Omental fat pad (tissue), 4 donors: ENCODE data around the gene ARHGEF10L. TPM values are rescaled to one million over a fixed set of nuclear protein-coding genes. Genes with fewer than 3 reads are reported as not detected.
A peak's percentile ranks its signal among the peaks of the same experiment; 100 is the strongest.

ENCODE experiments used
- ATAC-seq: fragments of 150-250 bp; one replicate; pipeline ENCODE4 v1.9.1; 2016; ENCODE audit warnings: mild to moderate bottlenecking, moderate library complexity; ENCODE audit not compliant: low FRiP score
- DNase-seq: peaks from one replicate; pipeline ENCODE4 v3.0.0-alpha.2; 2019; ENCODE audit warnings: low spot score
- total RNA-seq, 4 donors: library from RNA; depleted of rRNA; stranded (reverse); fragments of >200 nt; gene quantifications; one replicate each; pipeline ENCODE4 v1.1.0, GENCODE V29; 2016
- TF ChIP-seq, protein P1 (sequence below), 3 donors: fragments of 450-650 bp; IDR thresholded peaks; one replicate each; pipeline ENCODE4 v1.5.1; 2016 to 2017; ENCODE audit warnings: antibody characterized with exemption in 3 of 3, mild to moderate bottlenecking in 3 of 3, moderate library complexity in 2 of 3

ARHGEF10L gene
- total RNA-seq, 4 donors from 2014 or later, result 17.3 to 59.0 (median 39.9) TPM

DNA sequence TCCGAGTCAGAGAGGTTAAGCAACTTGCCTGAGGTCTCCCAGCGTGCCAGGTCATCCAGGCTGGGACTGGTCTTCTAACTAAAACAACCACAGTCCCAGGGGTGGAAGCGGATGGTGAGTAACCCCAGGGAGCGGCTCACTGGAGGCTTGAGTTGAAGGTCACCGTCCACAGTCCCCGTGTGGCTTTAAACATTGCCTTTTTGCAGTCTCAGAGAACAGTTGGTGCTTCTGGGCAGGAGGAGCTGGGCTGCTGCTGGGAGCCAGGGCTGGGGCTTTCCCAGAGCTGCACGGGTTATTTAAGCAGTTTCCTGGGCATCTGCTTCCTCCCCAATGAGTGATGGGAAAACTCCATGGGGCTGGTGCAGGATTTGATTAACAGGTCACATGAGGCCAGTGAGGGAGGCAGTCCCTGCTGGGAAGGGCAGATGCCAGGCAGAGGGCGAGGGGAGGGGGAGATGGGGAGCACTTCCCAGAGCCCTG, 12.3 kb downstream of the ARHGEF10L start:
- DNase-seq (no peak), ATAC-seq (peak; percentile 29)
- TF ChIP-seq, protein P1, sequence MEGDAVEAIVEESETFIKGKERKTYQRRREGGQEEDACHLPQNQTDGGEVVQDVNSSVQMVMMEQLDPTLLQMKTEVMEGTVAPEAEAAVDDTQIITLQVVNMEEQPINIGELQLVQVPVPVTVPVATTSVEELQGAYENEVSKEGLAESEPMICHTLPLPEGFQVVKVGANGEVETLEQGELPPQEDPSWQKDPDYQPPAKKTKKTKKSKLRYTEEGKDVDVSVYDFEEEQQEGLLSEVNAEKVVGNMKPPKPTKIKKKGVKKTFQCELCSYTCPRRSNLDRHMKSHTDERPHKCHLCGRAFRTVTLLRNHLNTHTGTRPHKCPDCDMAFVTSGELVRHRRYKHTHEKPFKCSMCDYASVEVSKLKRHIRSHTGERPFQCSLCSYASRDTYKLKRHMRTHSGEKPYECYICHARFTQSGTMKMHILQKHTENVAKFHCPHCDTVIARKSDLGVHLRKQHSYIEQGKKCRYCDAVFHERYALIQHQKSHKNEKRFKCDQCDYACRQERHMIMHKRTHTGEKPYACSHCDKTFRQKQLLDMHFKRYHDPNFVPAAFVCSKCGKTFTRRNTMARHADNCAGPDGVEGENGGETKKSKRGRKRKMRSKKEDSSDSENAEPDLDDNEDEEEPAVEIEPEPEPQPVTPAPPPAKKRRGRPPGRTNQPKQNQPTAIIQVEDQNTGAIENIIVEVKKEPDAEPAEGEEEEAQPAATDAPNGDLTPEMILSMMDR (IDR thresholded peaks at IDR 0.05), result no peak

DNA sequence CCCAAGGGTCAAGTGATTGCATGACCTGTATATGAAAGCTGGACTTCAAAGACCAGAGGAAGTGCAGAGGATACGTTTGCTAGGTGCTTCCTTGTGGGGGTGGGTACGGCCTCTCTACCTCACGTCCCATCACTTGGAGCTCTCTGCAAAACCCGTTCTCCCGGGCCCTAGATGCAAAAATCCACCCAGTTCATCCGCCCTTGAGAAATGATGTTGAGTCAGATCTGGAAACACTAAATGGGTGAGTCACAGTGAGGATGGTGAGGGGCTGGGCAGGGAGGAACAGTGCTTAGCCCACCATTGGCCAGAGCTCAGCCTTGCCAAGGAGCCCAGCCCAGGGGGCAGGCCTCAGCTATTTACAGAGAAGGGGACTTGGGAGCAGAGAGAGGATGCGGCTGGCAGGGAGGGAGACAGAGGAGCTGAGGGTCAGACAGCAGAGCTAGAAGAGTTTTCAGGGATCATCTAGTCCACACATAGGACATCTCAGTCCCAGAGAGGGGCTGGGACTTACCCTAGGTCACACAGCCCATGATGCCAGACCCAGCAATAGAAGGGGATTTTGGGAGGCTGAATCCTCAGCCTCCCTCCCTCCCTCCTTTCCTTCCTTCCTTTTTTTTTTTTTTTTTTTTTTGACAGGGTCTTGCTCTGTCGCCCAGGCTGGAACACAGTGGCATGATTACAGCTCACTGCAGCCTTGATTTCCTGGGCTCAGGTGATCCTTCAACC, 14.6 kb downstream of the ARHGEF10L start:
- ATAC-seq, result peak; percentile 68
- TF ChIP-seq, protein P1 (IDR thresholded peaks at IDR 0.05), result no peak
- DNase-seq, result no peak

DNA sequence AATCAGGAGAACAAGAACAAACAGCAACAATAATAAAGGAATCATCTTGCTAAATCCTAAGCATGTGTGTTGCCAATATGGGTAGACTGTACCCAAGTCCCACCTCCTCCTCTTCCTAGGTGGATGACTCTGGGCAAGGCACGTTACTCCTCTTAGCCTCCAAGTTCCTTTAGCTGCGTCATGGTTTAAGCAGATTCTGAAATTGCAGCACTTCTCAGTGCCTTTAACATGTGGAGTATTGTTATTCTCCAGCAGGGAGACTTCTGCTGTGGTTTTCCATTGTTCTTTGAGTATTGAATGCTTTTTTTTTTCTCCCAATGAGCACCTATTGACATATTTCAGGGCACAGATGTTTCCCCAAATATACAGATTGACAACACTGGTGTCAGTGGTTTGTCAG, 15.5 kb downstream of the ARHGEF10L start:
- ATAC-seq, result no peak
- DNase-seq, result no peak

DNA sequence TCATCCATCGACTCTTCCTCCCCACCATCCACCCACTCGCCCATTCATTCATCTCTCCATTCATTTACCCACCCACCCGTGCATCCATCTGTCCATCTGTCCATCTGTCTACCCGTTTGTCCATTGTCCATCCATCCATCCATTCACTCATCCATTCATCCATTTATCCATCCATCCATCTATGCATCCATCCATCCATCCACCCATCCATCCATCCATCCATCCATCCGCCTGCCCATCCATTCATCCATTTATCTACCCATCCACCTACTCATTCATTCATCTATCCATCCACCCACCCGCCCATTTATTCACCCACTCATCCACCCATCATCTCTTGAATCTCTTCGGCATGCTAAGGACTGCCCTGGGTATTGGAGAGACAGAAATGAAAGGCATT, 18.5 kb downstream of the ARHGEF10L start:
- TF ChIP-seq, protein P1 (IDR thresholded peaks at IDR 0.05), result no peak
- no peak for DNase-seq
- ATAC-seq, result no peak

More for the DNA sequence above, 15.5 kb downstream of the ARHGEF10L start:
- TF ChIP-seq, protein P1 (IDR thresholded peaks at IDR 0.05), result no peak

DNA sequence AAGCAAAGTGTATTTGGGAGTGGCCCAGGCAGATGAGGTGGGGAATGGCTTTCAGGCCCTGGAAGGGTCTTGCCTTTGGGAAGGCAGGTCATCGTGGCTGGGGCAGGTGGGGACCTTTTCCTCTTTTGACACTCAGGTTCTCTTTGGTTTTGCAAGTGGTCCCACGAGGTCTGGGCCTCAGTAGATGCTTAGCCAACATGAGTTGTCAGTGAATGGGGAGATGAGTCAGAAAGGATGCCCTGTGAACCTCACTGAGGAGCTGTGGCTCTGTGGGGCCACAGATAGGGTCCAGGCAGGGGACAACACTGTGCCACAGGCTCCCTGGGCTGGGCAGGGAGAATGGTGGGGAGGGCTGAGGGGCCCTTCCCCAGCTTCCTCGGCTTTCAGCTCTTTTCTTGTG, 19.0 kb downstream of the ARHGEF10L start:
- TF ChIP-seq, protein P1 (IDR thresholded peaks at IDR 0.05), result no peak
- DNase-seq (no peak), ATAC-seq (no peak)

DNA sequence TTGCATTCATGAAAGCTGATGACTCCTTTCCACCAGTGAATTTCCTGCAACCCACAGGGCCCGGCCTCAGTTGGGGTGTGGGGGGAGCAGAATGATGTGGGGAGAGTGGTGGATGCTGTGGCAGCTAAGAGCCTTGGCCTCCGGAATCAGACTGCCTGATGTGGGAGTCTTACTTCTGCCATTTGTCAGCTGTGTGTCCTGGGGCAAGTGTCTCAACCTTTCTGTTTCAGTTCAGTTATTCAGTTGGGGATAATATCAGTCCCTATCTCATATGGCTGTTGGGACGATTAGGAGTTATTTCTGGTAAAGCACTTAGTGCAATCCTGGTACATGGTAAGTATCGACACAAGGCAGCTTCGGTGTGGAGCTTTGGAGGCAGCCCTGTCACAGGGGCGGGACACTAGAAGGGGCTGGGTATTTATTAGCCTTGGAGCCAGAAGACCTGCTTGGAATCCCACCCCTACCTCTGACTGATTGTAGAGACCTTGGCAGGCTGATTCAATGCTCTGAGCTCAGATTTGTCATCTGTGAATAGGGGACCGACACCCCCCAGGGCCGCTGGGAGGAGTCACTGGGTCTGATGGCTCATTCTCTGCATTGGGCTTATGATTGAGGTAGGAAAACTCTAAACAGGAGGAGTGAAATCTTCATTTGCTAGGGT, 19.6 kb downstream of the ARHGEF10L start:
- ATAC-seq (no peak), DNase-seq (no peak)
- TF ChIP-seq, protein P1 (IDR thresholded peaks at IDR 0.05), result no peak
